Upper lobe of right lung (tissue), 1 donor: Measurements from ENCODE around the gene MPEG1. TPM values are rescaled to one million over a fixed set of nuclear protein-coding genes. Genes with fewer than 3 reads are reported as not detected.

Source experiments
- ATAC-seq: fragments of 200-7000 bp; cut with Tn5 transposase; one replicate; pipeline ENCODE4 v1.9.1; 2020; ENCODE audit warnings: mild to moderate bottlenecking, moderate library complexity
- DNase-seq: peaks from one replicate; pipeline ENCODE4 v3.0.0-alpha.2; 2020
- H3K27ac ChIP-seq: fragments of 200-600 bp; one replicate; pipeline ENCODE4 v1.8.0; 2022
- H3K27me3 ChIP-seq: fragments of 200-600 bp; one replicate; pipeline ENCODE4 v1.8.0; 2022; ENCODE audit warnings: mild to moderate bottlenecking
- H3K36me3 ChIP-seq: fragments of 200-600 bp; one replicate; pipeline ENCODE4 v1.8.0; 2022
- H3K4me1 ChIP-seq: fragments of 200-600 bp; one replicate; pipeline ENCODE4 v1.8.0; 2022
- H3K4me3 ChIP-seq: fragments of 200-600 bp; one replicate; pipeline ENCODE4 v1.8.0; 2022; ENCODE audit warnings: mild to moderate bottlenecking
- H3K9me3 ChIP-seq: fragments of 200-600 bp; one replicate; pipeline ENCODE4 v1.8.0; 2022
- intact Hi-C: fragments of 100-400 bp; cut with DNase I; formaldehyde crosslinking; loops from one replicate; pipeline ENCODE4 v1.11.0; 2022
- total RNA-seq: library from RNA; stranded (reverse); fragmentation: NEBNext Ultra II Directional; extraction: Animal tissue kit (Norgen Biotek cat#: 25700); gene quantifications from one replicate; pipeline ENCODE4 v1.2.1, GENCODE V29; 2021
- TF ChIP-seq, protein P1 (sequence below): fragments of 200-600 bp; IDR thresholded peaks from one replicate; pipeline ENCODE4 v1.8.0; 2022; ENCODE audit warnings: antibody characterized with exemption
- donor health status: DM: no; HTN: yes; CAD: no; lungs with severe emphysema.

MPEG1 gene
- total RNA-seq, 1 donor from 2014 or later = 34.1 TPM

DNA sequence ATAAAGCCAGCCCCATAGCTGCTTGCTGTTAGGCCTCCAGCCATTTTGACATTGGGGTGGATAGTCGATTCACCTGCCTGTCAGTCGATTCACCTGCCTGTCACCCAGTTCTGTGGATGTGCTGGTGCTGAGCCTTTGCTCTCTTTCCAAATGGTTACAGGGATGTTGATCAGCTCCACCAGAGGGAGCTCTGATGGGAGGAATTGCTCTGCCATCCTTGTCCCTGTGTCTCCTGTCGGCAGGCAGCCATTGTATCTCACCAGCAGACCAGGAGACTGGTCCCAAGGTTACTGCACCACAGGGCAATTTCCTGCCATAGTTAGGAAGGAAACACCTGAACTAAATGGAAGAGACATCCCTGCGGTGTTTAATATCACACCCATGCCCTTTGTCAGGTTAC, 6.1 kb downstream of the MPEG1 start:
- peaks cover 40% of the 10 kb centered on the region for H3K36me3 ChIP-seq
- no peak for DNase-seq

DNA sequence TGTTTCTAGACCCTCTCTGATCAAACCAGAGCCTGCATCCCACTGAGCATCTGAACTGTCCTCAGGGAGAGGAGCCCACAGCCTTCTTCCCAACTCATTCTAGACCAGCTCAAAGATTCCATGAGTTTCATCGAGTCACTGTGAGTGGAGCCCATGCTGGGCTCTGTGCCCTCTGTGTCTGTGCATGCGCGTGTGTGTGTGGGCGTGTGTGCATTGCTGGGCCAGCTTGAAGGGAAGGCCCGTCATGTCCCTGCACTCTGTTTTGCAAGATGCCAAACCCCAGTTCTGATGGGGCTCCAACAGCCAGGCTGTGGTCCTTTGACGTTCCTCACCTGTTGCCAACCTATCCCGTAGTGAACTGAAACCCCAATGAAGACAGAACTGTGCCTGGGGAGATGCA, 7.1 kb downstream of the MPEG1 start:
- H3K27me3 ChIP-seq = no peaks in the 10 kb centered on the region
- peak; percentile 8 for ATAC-seq
- H3K9me3 ChIP-seq = no peaks in the 10 kb centered on the region
- TF ChIP-seq, protein P1, sequence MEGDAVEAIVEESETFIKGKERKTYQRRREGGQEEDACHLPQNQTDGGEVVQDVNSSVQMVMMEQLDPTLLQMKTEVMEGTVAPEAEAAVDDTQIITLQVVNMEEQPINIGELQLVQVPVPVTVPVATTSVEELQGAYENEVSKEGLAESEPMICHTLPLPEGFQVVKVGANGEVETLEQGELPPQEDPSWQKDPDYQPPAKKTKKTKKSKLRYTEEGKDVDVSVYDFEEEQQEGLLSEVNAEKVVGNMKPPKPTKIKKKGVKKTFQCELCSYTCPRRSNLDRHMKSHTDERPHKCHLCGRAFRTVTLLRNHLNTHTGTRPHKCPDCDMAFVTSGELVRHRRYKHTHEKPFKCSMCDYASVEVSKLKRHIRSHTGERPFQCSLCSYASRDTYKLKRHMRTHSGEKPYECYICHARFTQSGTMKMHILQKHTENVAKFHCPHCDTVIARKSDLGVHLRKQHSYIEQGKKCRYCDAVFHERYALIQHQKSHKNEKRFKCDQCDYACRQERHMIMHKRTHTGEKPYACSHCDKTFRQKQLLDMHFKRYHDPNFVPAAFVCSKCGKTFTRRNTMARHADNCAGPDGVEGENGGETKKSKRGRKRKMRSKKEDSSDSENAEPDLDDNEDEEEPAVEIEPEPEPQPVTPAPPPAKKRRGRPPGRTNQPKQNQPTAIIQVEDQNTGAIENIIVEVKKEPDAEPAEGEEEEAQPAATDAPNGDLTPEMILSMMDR = no peak
- intact Hi-C loops = no loop called here
- H3K36me3 ChIP-seq = peaks cover 46% of the 10 kb centered on the region
- H3K27ac ChIP-seq = no peak overlapping the region
- H3K4me1 ChIP-seq = peaks cover 12% of the 10 kb centered on the region
- no peak overlapping the region for H3K4me3 ChIP-seq
- DNase-seq = no peak

More for the DNA sequence above, 6.1 kb downstream of the MPEG1 start:
- Histone ChIP-seq H3K9me3 (no peaks in the 10 kb centered on the region), H3K4me1 (peaks cover 12% of the 10 kb centered on the region), H3K4me3 (no peak overlapping the region), H3K27me3 (no peaks in the 10 kb centered on the region), H3K27ac (no peak overlapping the region)
- TF ChIP-seq, protein P1 = peak; percentile 67
- peak; percentile 79 for ATAC-seq
- intact Hi-C loops = no loop called here

DNA sequence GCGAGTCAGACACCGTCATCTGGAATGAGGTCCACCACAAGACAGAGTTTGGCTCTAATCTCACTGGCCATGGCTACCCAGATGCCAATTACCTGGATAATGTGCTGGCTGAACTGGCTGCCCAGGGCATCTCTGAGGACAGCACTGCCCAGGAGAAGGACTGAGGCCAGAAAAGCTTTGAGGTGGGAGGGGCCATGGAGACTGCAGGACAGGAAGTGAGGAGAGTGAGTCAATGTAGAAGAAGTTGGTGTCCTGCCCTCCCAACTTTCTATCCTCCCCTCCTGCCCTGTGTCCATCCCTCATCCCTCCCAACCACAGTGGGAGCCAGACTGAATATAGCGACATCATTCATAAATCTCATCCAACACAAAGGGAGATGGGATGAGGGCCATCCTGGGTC, 8.0 kb downstream of the MPEG1 start:
- H3K27me3 ChIP-seq = no peaks in the 10 kb centered on the region
- H3K9me3 ChIP-seq = no peaks in the 10 kb centered on the region
- ATAC-seq (no peak), DNase-seq (no peak)
- peaks cover 12% of the 10 kb centered on the region for H3K4me1 ChIP-seq
- peaks cover 49% of the 10 kb centered on the region for H3K36me3 ChIP-seq
- H3K4me3 ChIP-seq = no peak overlapping the region
- TF ChIP-seq, protein P1 = no peak
- intact Hi-C loops = no loop called here
- H3K27ac ChIP-seq = no peak overlapping the region

DNA sequence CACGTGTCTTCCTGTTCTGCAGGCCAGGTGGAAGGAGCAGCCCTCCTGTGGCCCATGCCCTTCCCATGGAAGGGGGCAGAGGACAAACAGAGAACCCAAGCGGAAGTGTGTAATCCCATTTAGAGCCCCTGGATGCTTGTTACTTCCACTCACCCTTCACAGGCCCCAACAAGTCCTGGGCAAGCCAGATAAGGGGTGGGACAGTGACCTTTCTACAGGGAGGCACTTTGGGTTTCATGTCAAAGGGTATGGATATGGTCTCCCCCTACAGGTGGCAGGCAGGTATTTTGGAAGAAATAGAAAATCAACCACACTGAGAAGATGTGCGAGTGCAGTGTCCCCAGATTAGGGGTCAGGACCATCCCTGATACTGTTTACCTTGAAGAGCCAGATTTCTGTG, 11.4 kb downstream of the MPEG1 start:
- no peak overlapping the region for H3K27ac ChIP-seq
- TF ChIP-seq, protein P1 = peak; percentile 15
- no peaks in the 10 kb centered on the region for H3K9me3 ChIP-seq
- DNase-seq = no peak
- ATAC-seq = peak; percentile 43
- intact Hi-C loops = no loop called here
- H3K4me1 ChIP-seq = peaks cover 19% of the 10 kb centered on the region
- peaks cover 68% of the 10 kb centered on the region for H3K36me3 ChIP-seq
- no peak overlapping the region for H3K4me3 ChIP-seq
- no peaks in the 10 kb centered on the region for H3K27me3 ChIP-seq

DNA sequence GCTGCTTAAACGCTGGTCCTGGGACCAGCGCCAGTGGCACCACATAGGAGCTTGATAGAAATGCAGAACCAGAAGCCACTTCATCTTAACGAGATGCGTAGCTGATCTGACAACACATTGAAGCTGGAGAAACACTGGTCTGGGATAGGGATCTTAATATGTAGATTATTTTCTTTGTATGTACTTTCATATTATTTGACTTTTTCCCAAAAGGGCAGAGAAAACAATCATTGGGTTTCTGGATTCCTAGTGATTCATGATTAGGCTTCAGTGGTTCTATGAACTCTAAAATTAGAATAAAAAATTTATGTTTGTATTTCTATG, 12.3 kb downstream of the MPEG1 start:
- ATAC-seq = no peak
- Histone ChIP-seq H3K27me3 (no peaks in the 10 kb centered on the region), H3K9me3 (no peaks in the 10 kb centered on the region), H3K4me3 (no peak overlapping the region), H3K4me1 (peaks cover 19% of the 10 kb centered on the region), H3K27ac (no peak overlapping the region), H3K36me3 (peaks cover 70% of the 10 kb centered on the region)
- TF ChIP-seq, protein P1 = peak; percentile 5
- intact Hi-C loops = no loop called here
- DNase-seq = no peak
